ENCODE results near the gene MT2A.

DNA sequence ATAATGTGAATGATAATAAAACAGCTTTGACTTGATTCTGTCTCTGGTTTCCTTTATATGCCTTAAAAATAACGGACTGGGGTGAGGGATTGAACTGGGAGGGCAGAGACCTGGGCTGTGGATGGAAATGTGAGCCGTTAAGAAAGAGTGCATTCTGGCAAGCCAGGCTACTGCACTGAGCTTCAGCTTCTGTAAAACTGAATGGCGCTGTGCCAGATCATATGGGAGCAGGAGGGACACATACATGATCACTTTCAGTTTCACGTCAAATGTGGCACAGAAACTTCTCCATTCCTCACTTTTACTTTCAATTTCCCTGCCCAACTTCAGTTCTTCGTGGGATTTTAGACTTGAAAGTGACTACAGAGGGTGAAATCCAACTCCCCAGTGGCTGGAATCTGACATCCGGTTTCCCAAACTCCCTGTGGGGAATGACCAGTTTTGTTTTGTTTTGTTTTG is 1.1 kb downstream of the MT2A start:
- TF ChIP-seq, protein P1, sequence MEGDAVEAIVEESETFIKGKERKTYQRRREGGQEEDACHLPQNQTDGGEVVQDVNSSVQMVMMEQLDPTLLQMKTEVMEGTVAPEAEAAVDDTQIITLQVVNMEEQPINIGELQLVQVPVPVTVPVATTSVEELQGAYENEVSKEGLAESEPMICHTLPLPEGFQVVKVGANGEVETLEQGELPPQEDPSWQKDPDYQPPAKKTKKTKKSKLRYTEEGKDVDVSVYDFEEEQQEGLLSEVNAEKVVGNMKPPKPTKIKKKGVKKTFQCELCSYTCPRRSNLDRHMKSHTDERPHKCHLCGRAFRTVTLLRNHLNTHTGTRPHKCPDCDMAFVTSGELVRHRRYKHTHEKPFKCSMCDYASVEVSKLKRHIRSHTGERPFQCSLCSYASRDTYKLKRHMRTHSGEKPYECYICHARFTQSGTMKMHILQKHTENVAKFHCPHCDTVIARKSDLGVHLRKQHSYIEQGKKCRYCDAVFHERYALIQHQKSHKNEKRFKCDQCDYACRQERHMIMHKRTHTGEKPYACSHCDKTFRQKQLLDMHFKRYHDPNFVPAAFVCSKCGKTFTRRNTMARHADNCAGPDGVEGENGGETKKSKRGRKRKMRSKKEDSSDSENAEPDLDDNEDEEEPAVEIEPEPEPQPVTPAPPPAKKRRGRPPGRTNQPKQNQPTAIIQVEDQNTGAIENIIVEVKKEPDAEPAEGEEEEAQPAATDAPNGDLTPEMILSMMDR (IDR thresholded peaks at IDR 0.05; ENCODE audit: low read depth, low read length), result no peak
- no peak for TF ChIP-seq EZH2phosphoT487 (IDR thresholded peaks at IDR 0.05; ENCODE audit: low read depth)
